Activated CD4-positive, alpha-beta T cell treated with anti-CD3 and anti-CD28 coated beads, Interleukin-2, amount 50 U/mL, for 1 hour (primary cell): ENCODE results near the gene DYRK2.
A peak's percentile ranks its signal among the peaks of the same experiment; 100 is the strongest.
"Not testable (repeated sequence)": the region's sequence is repeated elsewhere in the genome, so short reads cannot be mapped to it uniquely, and the experiment has no call there.

Source experiments
- DNase-seq: peaks from one replicate; pipeline ENCODE4 v3.0.0-alpha.2; 2020

DYRK2 gene

GRCh38 chr12:67672507-67672906, 24.0 kb downstream of the DYRK2 start:
- not testable (repeated sequence) for DNase-seq

GRCh38 chr12:67673509-67673908, 25.0 kb downstream of the DYRK2 start:
- DNase-seq, result not testable (repeated sequence)

GRCh38 chr12:67674417-67674816, 25.9 kb downstream of the DYRK2 start:
- no peak for DNase-seq

DNA sequence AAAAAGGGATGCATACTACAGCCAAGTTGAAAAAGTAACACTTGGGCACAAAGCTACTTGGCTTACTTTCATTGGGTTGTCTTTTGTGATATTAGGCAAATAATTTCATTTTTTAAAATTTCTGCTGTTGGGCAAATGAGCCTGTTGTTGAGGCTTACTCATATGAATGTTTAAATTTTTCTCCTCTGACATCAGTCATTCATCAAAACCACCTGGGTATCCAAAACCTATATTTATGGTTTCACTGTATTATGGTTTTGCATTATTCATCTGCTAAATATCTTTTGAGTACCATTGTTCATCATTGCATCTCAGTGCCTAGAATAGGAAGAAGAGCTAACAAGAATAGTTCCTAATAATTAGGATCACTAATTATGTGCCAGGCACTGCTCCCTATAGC, 28.1 kb downstream of the DYRK2 start:
- no peak for DNase-seq

- DNase-seq, result no peak
Observed at GRCh38 chr12:67677166-67677565, 28.6 kb downstream of the DYRK2 start.

- DNase-seq, result no peak
Observed at GRCh38 chr12:67681105-67681778, 32.7 kb downstream of the DYRK2 start.

- no peak for DNase-seq
Observed at GRCh38 chr12:67681941-67682620, 33.5 kb downstream of the DYRK2 start.

- DNase-seq, result no peak
Observed at GRCh38 chr12:67689385-67689784, 40.8 kb downstream of the DYRK2 start.

- DNase-seq, result no peak
Observed at GRCh38 chr12:67690656-67691055, 42.1 kb downstream of the DYRK2 start.

DNA sequence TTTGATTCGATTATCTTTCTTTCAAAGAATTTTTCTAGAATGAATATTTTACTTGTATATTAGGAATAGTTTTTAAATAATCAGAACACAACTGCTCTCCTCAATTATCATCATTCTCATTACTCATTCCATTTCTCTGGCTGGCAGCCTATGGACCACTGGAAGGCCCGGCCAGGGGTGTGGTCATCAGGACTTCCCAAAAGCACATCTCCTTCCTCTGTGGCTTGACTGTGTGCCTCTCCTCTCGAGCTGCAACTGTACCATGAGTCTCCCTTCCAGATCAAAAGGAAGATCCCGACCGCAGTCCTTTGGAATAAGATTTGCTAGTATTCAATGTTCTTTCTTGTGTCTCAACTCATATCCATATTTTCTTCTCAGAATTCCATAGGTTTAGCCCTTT, 42.7 kb downstream of the DYRK2 start:
- DNase-seq, result no peak

- DNase-seq, result no peak
Observed at GRCh38 chr12:67692135-67692534, 43.6 kb downstream of the DYRK2 start.

GRCh38 chr12:67692966-67693365, 44.4 kb downstream of the DYRK2 start:
- no peak for DNase-seq

- DNase-seq, result no peak
Observed at GRCh38 chr12:67693894-67694293, 45.3 kb downstream of the DYRK2 start.

- no peak for DNase-seq
Observed at GRCh38 chr12:67694306-67694900, 45.9 kb downstream of the DYRK2 start.

DNA sequence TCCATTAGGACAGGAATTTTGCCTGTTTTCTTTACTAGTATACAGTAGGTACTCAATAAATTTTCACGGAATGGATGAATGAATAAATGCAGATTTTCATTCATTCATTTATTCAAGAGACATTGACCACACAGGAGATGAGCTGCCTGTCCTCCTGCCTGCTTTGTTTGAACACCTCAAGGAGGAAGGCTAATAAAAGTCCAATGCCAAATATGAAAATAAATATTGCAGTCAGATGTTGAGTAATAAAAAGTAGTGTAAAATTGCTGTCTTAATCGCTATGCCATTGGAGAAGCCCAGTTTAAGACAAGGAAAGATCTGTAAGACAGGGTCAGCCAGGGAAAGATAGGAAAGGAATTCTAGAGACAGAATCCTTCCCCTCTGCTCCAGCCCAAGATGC, 47.4 kb downstream of the DYRK2 start:
- no peak for DNase-seq

- peak; percentile 20 for DNase-seq
Observed at GRCh38 chr12:67697443-67697842, 48.9 kb downstream of the DYRK2 start.

GRCh38 chr12:67697967-67698366, 49.4 kb downstream of the DYRK2 start:
- no peak for DNase-seq

GRCh38 chr12:67698672-67699581, 50.4 kb downstream of the DYRK2 start:
- peak; percentile 29 for DNase-seq

- no peak for DNase-seq
Observed at GRCh38 chr12:67701121-67701520, 52.6 kb downstream of the DYRK2 start.

- no peak for DNase-seq
Observed at GRCh38 chr12:67702136-67702535, 53.6 kb downstream of the DYRK2 start.

GRCh38 chr12:67704071-67704470, 55.5 kb downstream of the DYRK2 start:
- no peak for DNase-seq

- DNase-seq, result no peak
Observed at GRCh38 chr12:67705394-67706370, 57.1 kb downstream of the DYRK2 start.
